GM20431 (cell line): ENCODE results near the gene NXF1.
"Not testable (repeated sequence)": the region's sequence is repeated elsewhere in the genome, so short reads cannot be mapped to it uniquely, and the experiment has no call there.

Experiments
- in situ Hi-C: fragments of 300-500 bp; cut with MseI, MboI; formaldehyde crosslinking; loops from one replicate; pipeline ENCODE4 v1.15.0; 2020; ENCODE audit warnings: low sequenced_read_pairs; ENCODE audit not compliant: unreplicated experiment

The NXF1 gene

GRCh38 chr11:62832336-62833234, 27.3 kb upstream of the NXF1 start, which contains the start of gene TEX54:
Gene TEX54 (minus strand): TSS chr11:62832841.
- in situ Hi-C loops, result no loop called here

DNA sequence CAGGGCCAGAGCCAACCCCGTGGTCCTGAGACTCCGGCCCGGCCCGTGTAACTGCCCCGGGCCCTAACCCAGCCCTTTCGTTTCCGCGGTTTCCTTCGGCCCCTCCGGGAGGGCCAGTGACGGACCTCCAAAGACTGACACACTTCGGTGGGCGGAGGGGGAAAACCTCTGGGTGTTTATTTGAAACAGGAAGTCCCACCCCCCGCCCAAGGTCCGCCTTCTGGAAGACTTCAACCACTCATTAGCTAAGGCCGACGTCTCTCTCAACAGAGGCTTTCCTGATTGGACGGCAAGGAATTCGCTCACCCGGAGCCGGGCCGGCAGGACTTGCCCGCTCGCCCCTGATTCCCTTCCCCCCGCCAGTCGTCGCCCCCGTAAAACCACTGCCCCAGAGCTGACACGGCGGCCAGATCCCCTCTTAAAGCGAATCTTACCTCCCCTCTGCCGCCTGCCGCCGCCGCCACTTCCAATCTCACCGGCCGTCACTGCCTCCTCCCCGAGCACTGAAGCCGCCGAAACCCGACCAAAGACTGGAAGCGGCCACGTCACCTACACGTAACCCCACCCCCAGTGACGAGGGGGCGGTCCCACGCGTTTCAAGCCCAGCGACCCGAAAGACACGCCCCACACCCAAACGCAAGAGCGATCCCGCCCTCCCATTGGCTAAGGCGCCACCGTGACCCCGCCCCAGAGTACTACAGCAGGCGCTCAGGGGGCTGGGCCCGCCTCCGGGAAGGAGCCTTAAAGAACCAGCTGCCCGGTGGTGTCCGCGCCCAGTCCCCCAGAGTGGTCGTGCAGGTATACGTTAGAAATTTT, 26.5 kb upstream of the NXF1 start, which contains the start of gene STX5:
Gene STX5, minus strand, starts transcription at position 532 of the 816 bp plus-strand sequence. CDS start 808 bp downstream, outside the sequence.
- in situ Hi-C loops, result no loop called here

DNA sequence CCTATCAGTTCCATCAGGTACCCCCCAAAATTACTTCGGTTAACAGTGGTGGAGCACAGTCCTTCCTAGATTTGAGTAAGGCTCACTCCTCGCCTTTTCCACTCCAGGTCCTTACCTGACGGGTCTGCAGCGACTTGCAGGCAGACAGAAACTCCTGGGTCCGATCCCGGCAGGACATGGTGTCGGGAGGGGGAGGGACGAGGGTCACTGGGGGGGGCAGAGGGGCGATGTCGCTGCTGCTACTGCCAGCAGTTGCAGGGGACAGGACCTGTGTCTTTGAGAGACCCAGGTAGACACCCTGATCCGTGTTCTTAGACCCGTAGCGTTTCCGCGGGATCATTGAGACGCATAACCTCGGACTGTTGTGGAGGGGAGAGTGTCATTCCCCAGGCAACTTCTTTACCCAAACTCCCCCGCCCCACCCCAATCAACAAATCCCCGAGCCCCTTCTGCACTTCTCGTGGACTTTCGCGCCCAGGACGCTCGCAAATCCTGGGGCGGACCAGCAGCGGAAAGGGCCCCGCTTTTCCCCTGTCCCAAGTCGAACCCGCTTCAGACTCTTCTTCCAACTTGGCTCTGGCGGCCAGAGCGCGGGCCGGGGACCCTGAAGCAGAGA, 25.8 kb upstream of the NXF1 start:
- in situ Hi-C loops, result no loop called here

- in situ Hi-C loops, result not testable (repeated sequence)
Observed at GRCh38 chr11:62828130-62828529, 22.9 kb upstream of the NXF1 start.

DNA sequence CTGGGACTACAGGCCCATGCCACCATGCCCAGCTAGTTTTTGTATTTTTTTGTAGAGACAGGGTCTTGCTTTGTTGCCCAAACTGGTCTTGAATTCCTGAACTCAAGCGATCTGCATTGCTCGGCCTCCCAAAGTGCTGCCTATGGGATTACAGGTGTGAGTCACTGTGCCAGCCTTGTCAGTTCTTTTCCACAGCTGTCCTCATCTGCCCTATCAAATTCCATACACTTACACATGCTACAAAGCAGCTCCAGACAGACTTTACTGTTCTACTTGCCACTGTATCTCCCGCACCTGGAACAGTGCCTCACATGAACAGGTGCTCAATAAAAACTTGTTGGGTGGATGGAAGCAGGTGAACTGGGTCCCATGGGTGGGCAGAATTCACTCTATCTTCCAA, 18.4 kb upstream of the NXF1 start:
- in situ Hi-C loops, result no loop called here

- in situ Hi-C loops, result no loop called here
Observed at GRCh38 chr11:62817129-62817528, 11.9 kb upstream of the NXF1 start.

DNA sequence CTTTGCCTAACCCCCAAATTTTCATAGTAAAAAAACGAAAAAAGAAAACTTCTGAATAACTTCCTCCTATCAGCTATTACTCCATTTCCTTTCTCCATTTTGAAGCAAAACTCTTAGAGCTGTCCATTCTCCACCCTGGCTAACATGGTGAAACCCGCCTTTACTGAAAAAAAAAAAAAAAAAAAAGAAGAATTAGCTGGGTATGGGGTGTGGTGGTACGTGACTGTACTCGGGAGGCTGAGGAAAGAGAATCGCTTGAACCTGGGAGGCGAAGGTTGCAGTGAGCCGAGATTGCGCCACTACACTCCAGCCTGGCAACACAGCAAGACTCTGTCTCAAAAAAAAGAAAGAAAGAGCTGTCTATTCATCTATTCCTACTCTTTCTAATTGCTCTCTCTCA, 11.3 kb upstream of the NXF1 start:
- in situ Hi-C loops, result no loop called here

DNA sequence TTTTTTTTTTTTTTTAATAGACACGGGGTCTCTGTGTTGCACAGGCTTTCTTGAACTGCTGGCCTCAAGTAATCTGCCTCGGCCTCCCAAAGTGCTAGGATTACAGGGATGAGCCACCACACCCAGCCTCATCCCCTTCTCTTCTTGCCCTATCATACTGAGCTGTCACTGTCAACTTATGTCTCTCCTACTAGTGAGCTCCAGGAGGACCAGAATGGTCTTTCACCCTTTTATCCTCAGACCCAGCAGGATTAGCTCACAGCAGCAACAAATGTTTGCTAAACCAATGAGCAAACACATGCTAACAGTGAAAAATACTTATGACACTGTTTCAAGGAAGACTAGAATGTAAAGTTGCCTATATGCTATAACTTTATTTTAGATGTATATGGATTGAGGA, 6.4 kb upstream of the NXF1 start:
- in situ Hi-C loops, result no loop called here

- in situ Hi-C loops, result no loop called here
Observed at GRCh38 chr11:62810748-62811147, 5.5 kb upstream of the NXF1 start.

DNA sequence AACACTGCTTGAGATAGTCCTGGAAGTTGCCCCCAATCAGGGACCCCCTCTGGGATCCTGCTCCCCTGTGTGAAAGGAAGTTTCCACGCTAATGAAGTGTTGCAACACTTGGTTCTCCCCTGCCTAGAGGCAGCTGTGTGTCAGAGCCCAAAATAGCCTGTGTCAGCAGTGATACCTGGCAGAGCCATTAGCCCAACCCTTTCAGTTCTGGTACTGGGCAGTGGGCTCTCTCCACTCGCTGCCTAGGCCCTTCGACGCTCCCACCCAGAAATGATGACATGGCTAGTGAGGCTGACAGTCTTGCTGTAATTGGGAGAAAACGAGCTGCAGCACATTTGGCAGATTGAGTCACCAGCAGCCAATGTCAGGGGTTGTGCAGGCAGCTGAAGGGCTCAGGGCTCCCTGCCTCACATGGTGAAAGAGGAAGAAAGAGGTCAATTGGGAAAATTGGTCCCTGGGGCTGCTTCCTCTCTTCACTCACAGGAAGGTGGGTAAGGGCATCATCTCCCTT, 1.4 kb upstream of the NXF1 start:
- in situ Hi-C loops, result no loop called here

DNA sequence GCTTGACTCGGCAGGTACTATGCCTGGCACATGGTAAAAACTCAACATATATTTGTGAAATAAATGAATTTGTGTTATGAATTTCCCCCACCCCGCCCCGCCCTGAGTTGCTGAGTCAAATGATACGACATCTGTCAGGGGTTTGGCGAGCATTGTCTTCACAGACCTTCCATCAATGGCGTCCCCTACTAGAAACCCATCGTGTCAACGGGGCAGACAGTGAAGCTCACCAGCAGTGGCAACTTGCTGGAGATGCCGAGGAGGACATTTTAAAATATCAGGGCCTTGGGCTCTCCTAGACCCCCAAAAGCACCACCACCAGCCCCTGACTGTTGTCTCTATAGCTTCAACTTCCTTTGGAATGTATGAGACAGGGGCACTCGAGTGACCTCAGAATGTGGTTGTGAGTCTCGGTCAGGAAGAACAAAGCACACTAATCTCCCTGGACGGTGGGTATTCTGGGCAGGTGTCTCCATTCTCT, 761 bp upstream of the NXF1 start:
- in situ Hi-C loops, result no loop called here

- in situ Hi-C loops, result no loop called here
Observed at GRCh38 chr11:62804310-62805075, 747 bp downstream of the NXF1 start.

DNA sequence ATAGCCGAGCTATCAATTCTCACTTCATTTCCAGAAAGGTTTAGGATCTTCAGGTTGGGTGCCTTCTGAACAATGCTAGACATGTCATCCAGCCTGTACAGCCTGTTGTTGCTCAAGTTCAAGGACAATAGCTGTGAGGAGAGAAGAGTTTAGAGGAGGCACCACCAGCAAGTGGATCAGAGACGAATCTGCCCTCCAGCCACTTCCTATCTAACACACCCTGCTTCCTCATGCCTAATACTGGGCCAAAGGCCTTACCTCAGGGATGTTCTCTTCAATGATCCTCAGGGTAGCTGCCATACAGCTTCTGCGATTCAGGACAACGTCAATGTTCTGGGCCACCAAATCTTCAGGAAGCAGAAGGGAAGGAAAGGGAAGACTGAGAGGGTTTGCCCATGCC, 4.2 kb downstream of the NXF1 start:
- in situ Hi-C loops, result no loop called here

DNA sequence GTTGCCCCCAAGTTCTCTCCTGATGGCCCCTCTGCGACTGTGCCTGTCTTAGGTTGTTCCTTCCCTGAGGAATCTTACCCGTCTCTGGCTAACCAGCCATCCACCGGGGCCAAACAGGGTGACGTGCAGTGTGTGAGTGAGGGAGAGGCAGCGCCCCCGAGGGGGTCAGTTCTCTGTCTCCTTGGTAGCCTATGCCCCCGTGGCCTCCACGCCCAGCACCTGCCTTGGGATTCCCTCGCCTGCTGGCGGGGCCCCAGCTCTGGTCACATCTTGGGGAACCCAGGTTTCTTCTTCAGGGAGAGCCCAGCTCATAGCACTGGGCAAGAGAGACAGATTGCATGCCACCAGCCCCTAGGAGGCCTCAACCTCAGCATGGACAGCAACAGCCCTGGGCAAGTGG, 5.8 kb downstream of the NXF1 start:
- in situ Hi-C loops, result no loop called here

DNA sequence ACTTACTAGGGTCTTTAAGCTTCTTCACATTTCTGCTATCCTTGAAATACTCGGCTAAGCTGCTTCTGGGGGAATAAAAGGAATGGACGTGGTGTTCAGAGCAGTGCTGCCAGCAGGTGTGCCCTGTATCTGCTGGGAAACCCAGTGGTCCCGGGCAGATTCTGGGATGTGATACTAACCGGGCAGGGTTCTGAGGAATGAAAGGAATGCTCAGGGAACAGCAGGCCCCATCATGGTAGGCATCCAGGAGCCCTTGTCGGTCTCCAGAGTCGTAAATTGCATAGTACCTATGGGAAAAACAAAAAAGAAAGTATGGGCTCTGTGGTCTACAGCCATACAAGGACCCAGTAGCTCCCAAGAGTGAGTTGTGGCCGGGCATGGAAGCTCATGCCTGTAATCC, 9.0 kb downstream of the NXF1 start:
- in situ Hi-C loops, result no loop called here

DNA sequence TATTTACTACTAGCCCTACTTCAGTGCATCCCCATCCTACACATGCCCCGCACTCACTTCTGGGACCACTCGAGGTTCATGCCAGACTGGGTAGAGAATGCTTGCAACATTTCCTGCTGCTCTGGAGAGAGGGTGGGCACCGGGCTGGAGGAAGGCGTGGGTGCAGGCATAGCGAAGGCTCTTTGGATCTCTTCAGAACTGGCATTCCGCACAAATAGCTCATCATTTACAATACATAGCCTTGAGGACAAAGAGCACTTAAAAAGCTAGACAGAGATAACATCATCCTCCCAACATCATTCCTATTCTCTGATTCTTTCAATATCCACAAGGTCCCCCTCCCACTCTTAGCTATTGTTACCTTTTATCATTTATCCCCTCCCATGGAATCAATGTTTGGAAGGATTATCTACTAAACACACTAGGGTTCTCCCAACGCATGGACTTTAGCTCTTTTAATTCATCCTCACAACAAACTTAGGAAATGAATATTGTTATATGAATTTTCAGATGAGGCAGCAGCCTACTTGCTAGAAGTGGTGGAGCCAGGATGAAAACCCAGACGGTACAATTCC, 11.0 kb downstream of the NXF1 start:
- in situ Hi-C loops, result no loop called here

- in situ Hi-C loops, result no loop called here
Observed at GRCh38 chr11:62792202-62792575, 13.1 kb downstream of the NXF1 start.

GRCh38 chr11:62791501-62792201, 13.6 kb downstream of the NXF1 start, which contains the start of gene TMEM223:
Gene TMEM223 (minus strand): TSS chr11:62792006. CDS start chr11:62791994, 12 bp downstream.
- in situ Hi-C loops, result no loop called here
